Spinal cord (tissue), 10 donors: ENCODE results near the gene ARFRP1. TPM values are rescaled to one million over a fixed set of nuclear protein-coding genes. Genes with fewer than 3 reads are reported as not detected.

Experiments used
- DNase-seq, 6 donors: peaks; one replicate each; pipeline versions ENCODE4 v3.0.0 to v3.0.0-alpha.2; 2013 to 2015; ENCODE audit warnings: low spot score in 6 of 6, low read depth in 4 of 6
- H3K27ac ChIP-seq: one replicate; pipeline ENCODE4 v1.5.1; 2013; ENCODE audit warnings: low read depth, low read length, control low read depth
- H3K27me3 ChIP-seq: one replicate; pipeline ENCODE4 v1.6.1; 2013; ENCODE audit warnings: low read length; ENCODE audit not compliant: control insufficient read depth, insufficient read depth
- H3K36me3 ChIP-seq: one replicate; pipeline ENCODE4 v1.6.1; 2013; ENCODE audit warnings: low read length; ENCODE audit not compliant: control insufficient read depth, insufficient read depth
- H3K4me1 ChIP-seq: one replicate; pipeline ENCODE4 v1.6.1; 2013; ENCODE audit warnings: low read length; ENCODE audit not compliant: control insufficient read depth, insufficient read depth
- H3K4me3 ChIP-seq: one replicate; pipeline ENCODE4 v1.5.1; 2013; ENCODE audit warnings: low read depth, low read length, control low read depth
- H3K9me3 ChIP-seq: one replicate; pipeline ENCODE4 v1.6.1; 2013; ENCODE audit warnings: low read length; ENCODE audit not compliant: control insufficient read depth, insufficient read depth
- WGBS: methylation state at CpG from one replicate; pipeline ENCODE4 v1.1.5; 2013; ENCODE audit warnings: missing lambda C conversion rate; ENCODE audit not compliant: insufficient coverage; 5-methylcytosine and 5-hydroxymethylcytosine counted together
- polyA plus RNA-seq, 2 donors: library from polyadenylated mRNA; unstranded; fragments of 120-200 nt; gene quantifications; one replicate each; pipeline ENCODE4 v1.2.1, GENCODE V29; 2013; ENCODE audit not compliant: insufficient read length in 2 of 2
- total RNA-seq, 2 donors: library from RNA; depleted of rRNA in 1 of 2; stranded (reverse); fragments of 120-200 nt in 1 of 2; fragments of >200 nt in 1 of 2; gene quantifications; one replicate each; pipeline versions ENCODE4 v1.2.3 to v1.2.4, GENCODE V29; 2013 to 2014
- donor health status: healthy.

Gene ARFRP1
- total and polyA plus RNA-seq, 4 donors, result 19.5 to 57.8 (median 49.3) TPM

DNA sequence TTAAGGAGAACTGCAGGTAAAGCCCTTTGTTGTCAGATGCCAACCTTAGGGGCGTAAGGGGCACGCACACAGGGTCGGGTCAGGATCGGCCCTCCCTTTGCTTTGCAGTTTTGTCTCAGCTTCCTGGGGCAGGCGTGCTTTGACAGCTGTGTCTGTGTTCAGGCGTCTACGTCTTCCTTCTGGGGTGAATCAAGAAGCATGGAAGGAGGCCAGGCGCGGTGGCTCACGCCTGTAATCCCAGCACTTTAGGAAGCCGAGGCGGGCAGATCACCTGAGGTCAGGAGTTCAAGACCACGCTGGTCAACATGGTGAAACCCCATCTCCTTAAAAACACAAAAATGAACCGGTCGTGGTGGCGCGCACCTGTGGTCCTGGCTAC, 1.4 kb upstream of the ARFRP1 start:
- H3K36me3 ChIP-seq, result peaks cover 65% of the 10 kb centered on the region
- no peak overlapping the region for H3K27ac ChIP-seq

DNA sequence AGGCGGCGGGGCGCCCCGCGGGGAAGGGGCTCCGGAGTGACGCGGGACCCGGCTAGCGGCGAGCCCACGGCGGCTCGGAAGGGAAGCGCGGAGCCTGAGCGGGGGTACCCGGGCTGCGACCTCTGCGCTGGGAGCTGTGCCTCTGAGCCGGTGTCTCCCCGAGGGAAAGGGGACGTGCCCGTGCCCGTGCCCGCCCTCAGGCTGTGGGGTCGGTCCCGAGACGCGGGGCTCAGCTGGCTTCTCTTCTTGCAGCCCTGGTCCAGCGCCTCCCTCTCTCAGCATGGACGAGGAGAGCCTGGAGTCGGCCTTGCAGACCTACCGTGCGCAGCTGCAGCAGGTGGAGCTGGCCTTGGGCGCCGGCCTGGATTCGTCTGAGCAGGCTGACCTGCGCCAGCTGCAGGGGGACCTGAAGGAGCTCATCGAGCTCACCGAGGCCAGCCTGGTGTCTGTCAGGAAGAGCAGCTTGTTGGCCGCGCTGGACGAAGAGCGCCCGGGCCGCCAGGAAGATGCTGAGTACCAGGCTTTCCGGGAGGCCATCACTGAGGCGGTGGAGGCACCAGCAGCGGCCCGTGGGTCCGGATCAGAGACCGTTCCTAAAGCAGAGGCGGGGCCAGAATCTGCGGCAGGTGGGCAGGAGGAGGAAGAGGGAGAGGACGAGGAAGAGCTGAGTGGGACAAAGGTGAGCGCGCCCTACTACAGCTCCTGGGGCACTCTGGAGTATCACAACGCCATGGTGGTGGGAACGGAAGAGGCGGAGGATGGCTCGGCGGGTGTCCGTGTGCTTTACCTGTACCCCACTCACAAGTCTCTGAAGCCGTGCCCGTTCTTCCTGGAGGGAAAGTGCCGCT, 749 bp upstream of the ARFRP1 start:
- DNase-seq, result no peak
- no peak overlapping the region for H3K27ac ChIP-seq
- WGBS, result 19% methylated on average over 64 of the region's 67 CpGs
- H3K27me3 ChIP-seq, result no peaks in the 10 kb centered on the region
- H3K9me3 ChIP-seq, result no peaks in the 10 kb centered on the region
- H3K36me3 ChIP-seq, result peaks cover 67% of the 10 kb centered on the region
- peak overlapping the region; percentile 64 for H3K4me3 ChIP-seq
- peaks cover 28% of the 10 kb centered on the region for H3K4me1 ChIP-seq

More for the DNA sequence above, 1.4 kb upstream of the ARFRP1 start:
- H3K4me1 ChIP-seq, result peaks cover 28% of the 10 kb centered on the region
- no peak for DNase-seq
- WGBS, result 95% methylated on average over 16 of the region's 17 CpGs
- H3K27me3 ChIP-seq, result no peaks in the 10 kb centered on the region
- no peak overlapping the region for H3K4me3 ChIP-seq
- no peaks in the 10 kb centered on the region for H3K9me3 ChIP-seq

DNA sequence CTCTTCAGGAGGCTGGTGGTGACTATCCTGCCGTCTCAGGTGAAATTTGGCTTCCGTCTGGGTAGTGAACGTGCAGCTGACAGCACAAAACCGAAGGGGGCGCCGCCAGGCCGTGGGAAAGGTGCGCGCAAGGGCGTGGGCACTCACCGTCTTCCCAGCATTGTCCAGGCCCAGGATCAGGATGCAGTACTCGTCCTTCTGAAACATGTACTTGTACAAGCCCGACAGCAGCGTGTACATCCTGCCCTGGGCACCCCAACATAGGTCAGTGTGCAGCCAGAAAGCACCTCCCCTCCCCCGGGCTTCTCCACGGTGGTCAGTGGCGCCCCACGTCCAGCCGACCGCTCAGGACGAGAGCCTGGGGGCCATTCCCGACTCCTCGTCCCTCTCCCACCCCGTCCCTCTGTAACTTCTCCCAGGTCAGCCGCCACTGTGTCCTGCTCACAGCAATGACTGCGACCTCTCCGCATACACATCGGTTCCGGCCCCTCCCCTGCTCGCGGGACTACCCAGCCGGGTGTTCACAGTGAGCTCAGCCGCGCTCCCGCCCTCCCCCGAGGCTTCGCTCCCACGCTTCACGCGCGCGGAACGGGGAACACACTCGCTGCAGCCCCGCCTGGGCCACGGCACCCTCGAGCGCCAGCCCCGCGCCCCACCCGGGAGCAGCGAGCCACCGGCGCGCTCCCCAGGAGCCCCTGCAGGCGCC, 771 bp downstream of the ARFRP1 start:
- Histone ChIP-seq H3K9me3 (no peaks in the 10 kb centered on the region), H3K4me3 (peak overlapping the region; percentile 56), H3K27ac (no peak overlapping the region), H3K36me3 (peaks cover 75% of the 10 kb centered on the region), H3K27me3 (no peaks in the 10 kb centered on the region), H3K4me1 (peaks cover 28% of the 10 kb centered on the region)
- 5% methylated on average over 56 of the region's 56 CpGs for WGBS
- DNase-seq, result peak in 1 of 6 donors; percentile 6

DNA sequence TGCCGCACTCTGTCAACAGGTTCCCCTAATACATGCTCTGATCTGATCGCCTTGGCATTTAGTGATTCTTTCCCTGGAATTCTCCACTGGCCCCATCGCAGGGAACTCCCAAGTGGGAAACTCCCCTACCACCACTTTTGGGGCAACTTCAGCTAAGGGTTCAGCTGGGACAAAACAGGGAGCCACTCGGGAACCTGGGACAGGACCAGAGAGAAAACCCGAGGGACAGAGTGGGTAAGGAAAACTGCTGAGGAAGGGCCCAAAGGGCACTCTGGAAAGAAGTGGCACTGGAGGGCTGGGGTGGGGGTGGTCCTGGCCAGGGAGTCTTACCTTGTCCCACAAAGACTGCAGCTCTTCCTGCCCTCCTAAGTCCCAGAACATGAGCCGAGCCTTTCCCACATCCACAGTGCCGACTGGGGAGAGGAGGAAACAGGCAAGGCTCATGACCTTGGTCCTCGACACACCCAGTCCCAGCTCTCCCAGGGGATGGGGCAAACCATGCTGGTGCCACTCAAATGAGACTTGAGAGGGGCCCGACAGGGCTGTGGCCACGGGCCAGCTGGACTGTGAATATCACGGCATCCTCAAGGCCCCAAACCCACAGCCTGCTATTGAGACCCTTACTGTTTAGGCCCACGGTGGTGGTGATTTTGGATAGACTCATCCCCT, 1.6 kb downstream of the ARFRP1 start:
- no peak overlapping the region for H3K4me3 ChIP-seq
- no peaks in the 10 kb centered on the region for H3K27me3 ChIP-seq
- 93% methylated on average over 8 of the region's 12 CpGs for WGBS
- peaks cover 28% of the 10 kb centered on the region for H3K4me1 ChIP-seq
- no peak for DNase-seq
- H3K36me3 ChIP-seq, result peaks cover 78% of the 10 kb centered on the region
- H3K27ac ChIP-seq, result no peak overlapping the region
- no peaks in the 10 kb centered on the region for H3K9me3 ChIP-seq

GRCh38 chr20:63705232-63706026, 2.3 kb downstream of the ARFRP1 start:
- H3K27ac ChIP-seq, result no peak overlapping the region
- H3K9me3 ChIP-seq, result no peaks in the 10 kb centered on the region
- WGBS, result 92% methylated on average over 7 of the region's 8 CpGs
- no peak overlapping the region for H3K4me3 ChIP-seq
- no peak for DNase-seq
- H3K36me3 ChIP-seq, result peaks cover 81% of the 10 kb centered on the region
- peaks cover 28% of the 10 kb centered on the region for H3K4me1 ChIP-seq
- H3K27me3 ChIP-seq, result no peaks in the 10 kb centered on the region

DNA sequence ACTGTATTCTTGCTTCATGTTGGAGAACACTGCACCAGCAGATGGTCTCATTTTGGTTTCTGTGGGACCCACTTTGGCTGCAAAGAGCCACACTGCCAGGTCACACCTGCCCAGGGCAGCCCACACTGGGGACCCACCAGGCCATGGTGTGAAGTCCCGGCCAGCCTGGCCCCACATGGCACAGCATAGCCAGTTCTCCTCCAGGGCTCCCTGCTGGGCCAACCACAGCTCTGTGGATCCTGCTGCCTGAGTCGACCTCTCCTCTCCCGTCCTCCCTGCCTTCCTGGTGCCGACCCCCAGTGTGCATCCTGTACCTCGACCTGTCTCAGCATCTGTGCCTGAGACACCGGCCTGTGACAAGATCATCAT, 3.0 kb downstream of the ARFRP1 start:
- H3K36me3 ChIP-seq, result peaks cover 83% of the 10 kb centered on the region
- H3K27me3 ChIP-seq, result no peaks in the 10 kb centered on the region
- H3K4me3 ChIP-seq, result no peak overlapping the region
- no peak overlapping the region for H3K27ac ChIP-seq
- WGBS, result 84% methylated on average over 6 of the region's 6 CpGs
- DNase-seq, result no peak
- H3K4me1 ChIP-seq, result peaks cover 28% of the 10 kb centered on the region
- no peaks in the 10 kb centered on the region for H3K9me3 ChIP-seq

DNA sequence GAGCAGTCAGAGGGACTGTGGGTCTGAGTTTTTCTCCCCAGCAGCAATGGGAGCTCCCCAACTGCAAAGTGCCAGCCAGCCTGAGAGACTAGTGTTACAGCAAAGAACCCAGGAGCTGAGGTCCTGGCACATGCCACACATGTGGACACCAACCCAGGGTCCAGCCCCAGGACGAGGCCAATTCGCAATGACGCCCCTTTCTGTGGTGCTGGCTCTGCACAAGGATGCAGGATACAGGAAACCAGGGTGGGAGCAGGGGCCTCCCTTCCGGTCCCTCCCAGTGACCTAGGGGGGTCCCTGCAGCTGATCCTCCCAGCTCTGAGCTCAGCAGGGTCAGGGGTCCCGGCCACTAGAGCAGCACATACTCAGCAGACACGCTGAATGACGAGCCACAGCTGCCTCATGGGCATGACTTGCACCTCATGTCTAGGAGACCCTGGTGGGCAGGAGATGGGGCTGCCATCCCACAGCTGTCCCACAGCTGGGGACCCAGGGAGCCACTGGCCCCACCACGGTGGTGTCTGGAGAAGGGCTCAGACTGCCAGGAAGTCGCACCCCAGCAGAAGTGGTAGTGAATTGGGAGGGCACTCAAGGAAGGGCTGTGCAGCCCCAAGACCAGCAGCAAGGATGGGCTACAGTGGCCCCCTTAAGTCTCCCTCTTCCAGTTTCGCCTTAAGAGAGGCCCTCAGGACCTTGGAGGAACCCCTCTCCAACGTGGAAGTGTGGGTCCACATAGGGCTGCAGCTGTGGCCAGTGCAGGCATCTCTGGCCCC, 3.6 kb downstream of the ARFRP1 start:
- DNase-seq, result no peak
- Histone ChIP-seq H3K36me3 (peaks cover 83% of the 10 kb centered on the region), H3K27me3 (no peaks in the 10 kb centered on the region), H3K9me3 (no peaks in the 10 kb centered on the region), H3K27ac (no peak overlapping the region), H3K4me1 (peaks cover 23% of the 10 kb centered on the region), H3K4me3 (no peak overlapping the region)
- 95% methylated on average over 10 of the region's 11 CpGs for WGBS

DNA sequence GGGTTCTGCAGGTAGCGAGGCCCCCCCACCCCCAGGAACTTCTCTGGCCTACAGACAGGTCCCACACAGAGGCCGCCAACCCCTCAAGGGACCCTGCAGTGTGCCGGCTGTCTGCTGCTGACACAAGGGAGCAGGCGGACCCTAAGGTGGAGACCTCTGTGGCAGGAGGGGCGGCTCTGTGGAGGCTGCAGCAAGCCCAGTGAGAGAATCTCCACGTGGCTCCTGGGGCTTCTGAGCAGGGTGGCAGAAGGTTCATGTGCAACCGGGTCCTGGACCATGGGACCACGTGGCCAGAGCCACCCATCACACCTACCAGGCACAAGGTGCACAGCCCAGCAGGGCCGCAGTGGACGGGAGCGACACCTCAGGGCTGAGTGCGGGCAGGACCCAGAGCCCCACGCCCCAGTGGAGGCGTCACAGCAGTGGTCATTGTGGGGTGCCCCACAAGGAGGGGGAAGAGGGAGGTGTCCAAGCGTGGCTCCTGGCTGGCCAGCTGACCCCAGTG, 4.3 kb downstream of the ARFRP1 start:
- no peaks in the 10 kb centered on the region for H3K9me3 ChIP-seq
- H3K4me3 ChIP-seq, result no peak overlapping the region
- H3K27ac ChIP-seq, result no peak overlapping the region
- peaks cover 83% of the 10 kb centered on the region for H3K36me3 ChIP-seq
- DNase-seq, result no peak
- peaks cover 22% of the 10 kb centered on the region for H3K4me1 ChIP-seq
- 91% methylated on average over 12 of the region's 15 CpGs for WGBS
- no peaks in the 10 kb centered on the region for H3K27me3 ChIP-seq
